Neural cell (in vitro differentiated cells): ENCODE results near the gene ZDHHC9. TPM values are rescaled to one million over a fixed set of nuclear protein-coding genes. Genes with fewer than 3 reads are reported as not detected.

Experiments
- H2AFZ ChIP-seq: fragments of 200-600, 300-800 bp; sonication (generic), shearing (Covaris generic); 2 replicates; pipeline ENCODE4 v1.6.0; 2014; ENCODE audit warnings: low read depth, mild to moderate bottlenecking, antibody characterized with exemption, low read length, moderate library complexity
- H3F3A ChIP-seq: fragments of 200-600 bp; shearing (Covaris generic); 2 replicates; pipeline ENCODE4 v1.6.1; 2016; ENCODE audit warnings: mild to moderate bottlenecking, moderate library complexity, mixed read lengths, antibody characterized with exemption, low read length; ENCODE audit not compliant: insufficient read depth, poor library complexity, severe bottlenecking
- H3K27ac ChIP-seq: fragments of 200-600, 300-800 bp; sonication (generic), shearing (Covaris generic); 2 replicates; pipeline ENCODE4 v1.5.1; 2014; ENCODE audit warnings: mild to moderate bottlenecking, low read length, moderate library complexity
- H3K27me3 ChIP-seq: fragments of 300-800, 200-600 bp; sonication (generic), shearing (Covaris generic); 2 replicates; pipeline ENCODE4 v1.6.0; 2014; ENCODE audit warnings: mild to moderate bottlenecking, low read depth, low read length, moderate library complexity; ENCODE audit not compliant: insufficient read depth
- H3K36me3 ChIP-seq: fragments of 300-800, 200-600 bp; sonication (generic), shearing (Covaris generic); 2 replicates; pipeline ENCODE4 v1.5.1; 2014; ENCODE audit warnings: mild to moderate bottlenecking, antibody characterized with exemption, low read length, moderate library complexity; ENCODE audit not compliant: insufficient read depth
- H3K4me2 ChIP-seq: fragments of 300-800, 200-600 bp; sonication (generic), shearing (Covaris generic); 2 replicates; pipeline ENCODE4 v1.6.0; 2014; ENCODE audit warnings: mild to moderate bottlenecking, low read length
- H3K4me3 ChIP-seq: fragments of 300-800, 200-600 bp; sonication (generic), shearing (Covaris generic); 2 replicates; pipeline ENCODE4 v1.5.1; 2014; ENCODE audit warnings: mild to moderate bottlenecking, low read length, moderate library complexity
- H3K79me2 ChIP-seq: fragments of 200-600 bp; shearing (Covaris generic); replicated peaks from 2 replicates; pipeline ENCODE4 v1.6.0; 2014; ENCODE audit warnings: mild to moderate bottlenecking, low read length, moderate library complexity; ENCODE audit not compliant: insufficient read depth
- H3K9ac ChIP-seq: fragments of 300-800, 200-600 bp; sonication (generic), shearing (Covaris generic); 2 replicates; pipeline ENCODE4 v1.6.1; 2016; ENCODE audit warnings: mild to moderate bottlenecking, low read length, mixed read lengths
- H3K9me2 ChIP-seq: fragments of 200-600 bp; shearing (Covaris generic); 2 replicates; pipeline ENCODE4 v1.6.1; 2016; ENCODE audit warnings: mild to moderate bottlenecking, low read length, mixed read lengths; ENCODE audit not compliant: insufficient read depth
- H3K9me3 ChIP-seq: fragments of 200-600, 300-800 bp; sonication (generic), shearing (Covaris generic); 2 replicates; pipeline ENCODE4 v1.6.1; 2016; ENCODE audit warnings: mild to moderate bottlenecking, mixed run types, low read length, moderate library complexity, mixed read lengths
- H4K20me1 ChIP-seq: fragments of 200-600 bp; shearing (Covaris generic); 2 replicates; pipeline ENCODE4 v1.6.1; 2016; ENCODE audit warnings: mild to moderate bottlenecking, mixed run types; ENCODE audit not compliant: insufficient read depth
- EP300 ChIP-seq: fragments of 450-650 bp; conservative IDR thresholded peaks from 2 replicates; pipeline ENCODE4 v1.6.1; 2014; ENCODE audit warnings: antibody characterized with exemption, mild to moderate bottlenecking, moderate library complexity; ENCODE audit not compliant: poor library complexity, severe bottlenecking
- EZH2 ChIP-seq: fragments of 200-600, 300-800 bp; shearing (Covaris generic), sonication (generic); IDR thresholded peaks from 2 replicates; pipeline ENCODE4 v1.6.1; 2014; ENCODE audit warnings: antibody characterized with exemption, low read length, borderline replicate concordance, mild to moderate bottlenecking; ENCODE audit not compliant: insufficient read depth, poor library complexity, severe bottlenecking
- MXI1 ChIP-seq: fragments of 450-650 bp; conservative IDR thresholded peaks from 2 replicates; pipeline ENCODE4 v1.6.1; 2014; ENCODE audit warnings: antibody characterized with exemption, mild to moderate bottlenecking; ENCODE audit not compliant: poor library complexity, severe bottlenecking
- POLR2AphosphoS5 ChIP-seq: IDR thresholded peaks from 2 replicates; pipeline ENCODE4 v1.6.1; 2012
- RAD21 ChIP-seq: fragments of 450-650 bp; conservative IDR thresholded peaks from 2 replicates; pipeline ENCODE4 v1.6.1; 2014; ENCODE audit warnings: antibody characterized with exemption, mild to moderate bottlenecking, moderate library complexity
- SMC3 ChIP-seq: fragments of 450-650 bp; conservative IDR thresholded peaks from 2 replicates; pipeline ENCODE4 v1.6.1; 2014; ENCODE audit warnings: antibody characterized with exemption, mild to moderate bottlenecking, moderate library complexity; ENCODE audit not compliant: poor library complexity
- TAF1 ChIP-seq: IDR thresholded peaks from 2 replicates; pipeline ENCODE4 v1.6.1; 2012; ENCODE audit warnings: low read depth
- polyA plus RNA-seq: library from polyadenylated mRNA; depleted of rRNA; stranded (reverse); fragments of >200 nt; gene quantifications from 2 replicates; pipeline ENCODE4 v1.2.3, GENCODE V29; 2014
- TF ChIP-seq, protein P1 (sequence below): fragments of 450-650 bp; IDR thresholded peaks from 2 replicates; pipeline ENCODE4 v1.5.1; 2014; ENCODE audit warnings: antibody characterized with exemption, mild to moderate bottlenecking, moderate library complexity; ENCODE audit not compliant: poor library complexity, severe bottlenecking
- TF ChIP-seq, protein P2 (sequence below): IDR thresholded peaks from 2 replicates; pipeline ENCODE4 v1.6.1; 2012; ENCODE audit warnings: borderline replicate concordance

The ZDHHC9 gene
- polyA plus RNA-seq, 1 donor from 2014 or later, result 24.9 TPM

DNA sequence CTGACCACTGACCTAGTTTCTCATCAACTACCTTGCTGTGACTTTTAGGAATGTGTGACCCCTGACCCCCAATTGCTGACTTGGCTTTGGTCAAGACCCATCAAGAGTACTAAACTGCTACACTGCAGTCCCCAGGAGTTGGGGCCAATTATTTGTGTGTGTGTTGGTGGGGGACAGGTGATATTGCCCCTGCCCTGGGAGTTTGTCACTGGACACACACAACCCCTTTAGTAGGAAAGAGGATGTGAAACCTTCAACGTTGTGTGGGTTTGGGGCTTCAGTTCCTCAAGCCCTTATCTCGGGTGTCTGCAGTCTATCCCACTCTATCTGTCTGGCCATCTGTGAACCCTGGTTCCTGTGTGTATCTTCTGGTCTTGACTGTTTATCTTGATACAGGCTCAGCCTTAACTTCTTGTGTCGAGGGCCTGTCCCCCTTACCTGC is 57.5 kb downstream of the ZDHHC9 start:
- Histone ChIP-seq H3K27me3 (no peaks in the 10 kb centered on the region), H3K9me3 (no peaks in the 10 kb centered on the region), H3K4me2 (no peak overlapping the region), H3K79me2 (no peaks in the 10 kb centered on the region), H3F3A (no peaks in the 10 kb centered on the region), H3K9me2 (no peaks in the 10 kb centered on the region), H3K9ac (no peak overlapping the region), H4K20me1 (no peaks in the 10 kb centered on the region), H3K4me3 (no peak overlapping the region), H3K27ac (no peak overlapping the region), H3K36me3 (no peaks in the 10 kb centered on the region), H2AFZ (no peak overlapping the region)
- no peak for TF ChIP-seq RAD21
- no peak for TF ChIP-seq POLR2AphosphoS5
- TF ChIP-seq MXI1, result no peak
- TF ChIP-seq, protein P1, sequence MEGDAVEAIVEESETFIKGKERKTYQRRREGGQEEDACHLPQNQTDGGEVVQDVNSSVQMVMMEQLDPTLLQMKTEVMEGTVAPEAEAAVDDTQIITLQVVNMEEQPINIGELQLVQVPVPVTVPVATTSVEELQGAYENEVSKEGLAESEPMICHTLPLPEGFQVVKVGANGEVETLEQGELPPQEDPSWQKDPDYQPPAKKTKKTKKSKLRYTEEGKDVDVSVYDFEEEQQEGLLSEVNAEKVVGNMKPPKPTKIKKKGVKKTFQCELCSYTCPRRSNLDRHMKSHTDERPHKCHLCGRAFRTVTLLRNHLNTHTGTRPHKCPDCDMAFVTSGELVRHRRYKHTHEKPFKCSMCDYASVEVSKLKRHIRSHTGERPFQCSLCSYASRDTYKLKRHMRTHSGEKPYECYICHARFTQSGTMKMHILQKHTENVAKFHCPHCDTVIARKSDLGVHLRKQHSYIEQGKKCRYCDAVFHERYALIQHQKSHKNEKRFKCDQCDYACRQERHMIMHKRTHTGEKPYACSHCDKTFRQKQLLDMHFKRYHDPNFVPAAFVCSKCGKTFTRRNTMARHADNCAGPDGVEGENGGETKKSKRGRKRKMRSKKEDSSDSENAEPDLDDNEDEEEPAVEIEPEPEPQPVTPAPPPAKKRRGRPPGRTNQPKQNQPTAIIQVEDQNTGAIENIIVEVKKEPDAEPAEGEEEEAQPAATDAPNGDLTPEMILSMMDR, result no peak
- TF ChIP-seq TAF1, result no peak
- TF ChIP-seq, protein P2, sequence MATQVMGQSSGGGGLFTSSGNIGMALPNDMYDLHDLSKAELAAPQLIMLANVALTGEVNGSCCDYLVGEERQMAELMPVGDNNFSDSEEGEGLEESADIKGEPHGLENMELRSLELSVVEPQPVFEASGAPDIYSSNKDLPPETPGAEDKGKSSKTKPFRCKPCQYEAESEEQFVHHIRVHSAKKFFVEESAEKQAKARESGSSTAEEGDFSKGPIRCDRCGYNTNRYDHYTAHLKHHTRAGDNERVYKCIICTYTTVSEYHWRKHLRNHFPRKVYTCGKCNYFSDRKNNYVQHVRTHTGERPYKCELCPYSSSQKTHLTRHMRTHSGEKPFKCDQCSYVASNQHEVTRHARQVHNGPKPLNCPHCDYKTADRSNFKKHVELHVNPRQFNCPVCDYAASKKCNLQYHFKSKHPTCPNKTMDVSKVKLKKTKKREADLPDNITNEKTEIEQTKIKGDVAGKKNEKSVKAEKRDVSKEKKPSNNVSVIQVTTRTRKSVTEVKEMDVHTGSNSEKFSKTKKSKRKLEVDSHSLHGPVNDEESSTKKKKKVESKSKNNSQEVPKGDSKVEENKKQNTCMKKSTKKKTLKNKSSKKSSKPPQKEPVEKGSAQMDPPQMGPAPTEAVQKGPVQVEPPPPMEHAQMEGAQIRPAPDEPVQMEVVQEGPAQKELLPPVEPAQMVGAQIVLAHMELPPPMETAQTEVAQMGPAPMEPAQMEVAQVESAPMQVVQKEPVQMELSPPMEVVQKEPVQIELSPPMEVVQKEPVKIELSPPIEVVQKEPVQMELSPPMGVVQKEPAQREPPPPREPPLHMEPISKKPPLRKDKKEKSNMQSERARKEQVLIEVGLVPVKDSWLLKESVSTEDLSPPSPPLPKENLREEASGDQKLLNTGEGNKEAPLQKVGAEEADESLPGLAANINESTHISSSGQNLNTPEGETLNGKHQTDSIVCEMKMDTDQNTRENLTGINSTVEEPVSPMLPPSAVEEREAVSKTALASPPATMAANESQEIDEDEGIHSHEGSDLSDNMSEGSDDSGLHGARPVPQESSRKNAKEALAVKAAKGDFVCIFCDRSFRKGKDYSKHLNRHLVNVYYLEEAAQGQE, result no peak
- no peak for TF ChIP-seq SMC3
- TF ChIP-seq EZH2, result no peak
- TF ChIP-seq EP300, result no peak

DNA sequence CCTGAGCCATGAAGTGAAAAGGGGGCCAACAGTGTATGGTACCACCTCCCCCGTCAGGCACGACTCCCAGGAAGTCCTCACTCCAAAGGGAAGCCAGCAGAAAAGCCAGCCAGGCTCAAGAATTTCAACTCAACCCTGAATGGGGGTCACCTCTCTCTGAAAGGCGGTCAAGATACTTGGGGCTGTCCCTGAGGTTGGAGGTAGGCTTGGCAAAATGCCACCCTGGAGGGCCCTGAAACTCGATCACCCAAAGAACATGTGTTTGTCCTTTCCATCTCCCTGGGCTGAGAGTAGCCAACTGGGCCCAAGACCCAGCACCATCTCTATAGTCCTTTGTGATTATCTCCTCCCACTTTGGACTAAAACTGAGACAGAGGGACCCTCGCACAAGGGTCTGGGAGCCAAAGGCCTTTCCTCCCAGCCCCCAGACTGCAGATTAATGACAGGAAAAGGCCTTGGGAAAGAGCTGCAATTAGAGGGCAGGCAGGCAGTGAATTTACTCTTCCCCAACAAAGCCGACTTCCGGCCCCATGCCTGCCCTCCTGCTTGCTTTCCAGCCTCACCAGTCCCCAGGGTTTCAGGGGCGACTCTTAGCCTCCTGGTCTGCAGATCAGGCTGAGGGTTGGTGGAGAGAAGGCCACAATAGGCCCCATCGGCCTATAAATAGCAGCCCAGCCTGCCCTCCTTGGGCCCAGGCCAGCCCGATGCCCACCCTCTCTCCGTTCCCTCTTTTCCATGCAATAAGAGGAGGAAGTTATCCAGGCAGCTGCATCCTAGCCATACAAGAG is 58.3 kb downstream of the ZDHHC9 start:
- no peak overlapping the region for H3K9ac ChIP-seq
- no peaks in the 10 kb centered on the region for H4K20me1 ChIP-seq
- H3K9me3 ChIP-seq, result no peaks in the 10 kb centered on the region
- H3F3A ChIP-seq, result no peaks in the 10 kb centered on the region
- no peaks in the 10 kb centered on the region for H3K79me2 ChIP-seq
- H3K4me2 ChIP-seq, result no peak overlapping the region
- H3K27me3 ChIP-seq, result no peaks in the 10 kb centered on the region
- H3K9me2 ChIP-seq, result no peaks in the 10 kb centered on the region
- no peak overlapping the region for H3K27ac ChIP-seq
- TF ChIP-seq EZH2 (no peak), TAF1 (no peak), SMC3 (no peak), EP300 (no peak), POLR2AphosphoS5 (no peak), RAD21 (no peak), MXI1 (no peak)
- TF ChIP-seq, protein P1, result no peak
- TF ChIP-seq, protein P2, result no peak
- no peak overlapping the region for H2AFZ ChIP-seq
- no peak overlapping the region for H3K4me3 ChIP-seq
- H3K36me3 ChIP-seq, result no peaks in the 10 kb centered on the region
